Right lobe of liver (tissue), 6 donors: ENCODE results near the gene PPP1R7. TPM values are rescaled to one million over a fixed set of nuclear protein-coding genes. Genes with fewer than 3 reads are reported as not detected.

ENCODE experiments used
- ATAC-seq, 4 donors: fragments of 200-7000 bp; cut with Tn5 transposase; one replicate each; pipeline ENCODE4 v1.9.1; 2020; ENCODE audit warnings: mild to moderate bottlenecking in 4 of 4, moderate library complexity in 4 of 4
- DNase-seq, 3 donors: peaks; one replicate each; pipeline ENCODE4 v3.0.0-alpha.2; 2020
- H3K27ac ChIP-seq, 3 donors: fragments of 200-600 bp; one replicate each; pipeline ENCODE4 v1.8.0; 2022
- H3K27me3 ChIP-seq, 2 donors: fragments of 200-600 bp; one replicate each; pipeline ENCODE4 v1.8.0; 2022
- H3K36me3 ChIP-seq, 4 donors: fragments of 200-600 bp; sonication (generic) in 1 of 4; one replicate each; pipeline versions ENCODE4 v1.5.1 to v1.8.0; 2017 to 2022; ENCODE audit warnings: control low read depth in 1 of 4
- H3K4me1 ChIP-seq, 4 donors: fragments of 200-600 bp; sonication (generic) in 1 of 4; one replicate each; pipeline versions ENCODE4 v1.5.1 to v1.8.0; 2017 to 2022; ENCODE audit warnings: control low read depth in 1 of 4
- H3K4me3 ChIP-seq, 3 donors: fragments of 200-600 bp; one replicate each; pipeline ENCODE4 v1.8.0; 2022
- H3K9me3 ChIP-seq, 4 donors: fragments of 200-600 bp; sonication (generic) in 1 of 4; one replicate each; pipeline versions ENCODE4 v1.5.1 to v1.8.0; 2017 to 2022; ENCODE audit warnings: control low read depth in 1 of 4
- POLR2A ChIP-seq: fragments of 450-650 bp; IDR thresholded peaks from one replicate; pipeline ENCODE4 v1.6.1; 2017; ENCODE audit warnings: antibody characterized with exemption, mild to moderate bottlenecking
- WGBS: methylation state at CpG from one replicate; pipeline ENCODE4 v1.1.6; 2018; ENCODE audit warnings: low coverage, low lambda C conversion rate; ENCODE audit not compliant: insufficient coverage; ENCODE audit errors: missing lambda C conversion rate; 5-methylcytosine and 5-hydroxymethylcytosine counted together
- intact Hi-C, 2 donors: fragments of 100-400 bp; cut with DNase I; formaldehyde crosslinking; loops; one replicate each; pipeline versions ENCODE4 v1.11.2 to v1.14.1; 2022
- total RNA-seq, 6 experiments: library from RNA; depleted of rRNA in 2 of 6; stranded (reverse); fragments of >200 nt in 2 of 6; fragmentation: NEBNext Ultra II Directional in 3 of 6; extraction: Animal tissue kit (Norgen Biotek cat#: 25700) in 3 of 6; gene quantifications; one replicate each; pipeline versions ENCODE4 v1.1.0 to v1.2.4, GENCODE V29; 2016 to 2023
- TF ChIP-seq, protein P1 (sequence below), 4 donors: fragments of 200-600 bp in 3 of 4; fragments of 450-650 bp in 1 of 4; IDR thresholded peaks; one replicate each; pipeline versions ENCODE4 v1.5.1 to v1.8.0; 2016 to 2022; ENCODE audit warnings: antibody characterized with exemption in 4 of 4, mild to moderate bottlenecking in 2 of 4
- donor health status: DM: no; HTN: yes; CAD: no.
- donor health status: DM: no; HTN: no; CAD: no.
- donor health status: DM: no; HTN: no; CAD: no.
- donor health status: DM: no; HTN: yes; CAD: no.
- donor health status: DM: no; HTN: yes; CAD: no.

PPP1R7 gene
- total RNA-seq, 6 experiments from 2014 or later, result 27.8 to 35.7 (median 29.5) TPM

DNA sequence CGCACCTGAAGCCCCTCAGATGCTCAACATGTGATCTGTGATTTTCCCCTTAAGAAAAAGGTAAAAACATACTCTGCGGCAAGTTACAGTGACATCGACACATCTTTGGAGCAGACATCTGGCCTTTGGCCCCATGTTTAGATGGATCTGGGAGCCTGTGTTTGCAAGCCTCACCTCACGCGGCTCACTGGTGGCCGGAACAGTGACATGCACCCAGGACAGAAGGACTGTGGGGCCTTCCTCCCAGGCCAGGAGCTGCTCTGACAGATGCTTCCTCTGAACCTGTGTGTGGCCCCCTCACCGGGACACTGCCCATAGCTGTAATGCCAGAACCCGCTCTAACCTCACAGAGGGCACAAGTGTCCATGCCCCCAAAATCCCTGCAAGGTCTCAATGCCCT, 14.1 kb upstream of the PPP1R7 start:
- Histone ChIP-seq H3K27ac (no peak overlapping the region), H3K27me3 (no peaks in the 10 kb centered on the region), H3K4me1 (peaks cover 0 to 4% (median 0%) of the 10 kb centered on the region in 4 donors), H3K4me3 (no peak overlapping the region), H3K9me3 (no peaks in the 10 kb centered on the region), H3K36me3 (no peaks in the 10 kb centered on the region)
- no peak for DNase-seq
- intact Hi-C loops, result no loop called here
- 79% methylated on average over 5 of the region's 8 CpGs for WGBS
- TF ChIP-seq, protein P1, sequence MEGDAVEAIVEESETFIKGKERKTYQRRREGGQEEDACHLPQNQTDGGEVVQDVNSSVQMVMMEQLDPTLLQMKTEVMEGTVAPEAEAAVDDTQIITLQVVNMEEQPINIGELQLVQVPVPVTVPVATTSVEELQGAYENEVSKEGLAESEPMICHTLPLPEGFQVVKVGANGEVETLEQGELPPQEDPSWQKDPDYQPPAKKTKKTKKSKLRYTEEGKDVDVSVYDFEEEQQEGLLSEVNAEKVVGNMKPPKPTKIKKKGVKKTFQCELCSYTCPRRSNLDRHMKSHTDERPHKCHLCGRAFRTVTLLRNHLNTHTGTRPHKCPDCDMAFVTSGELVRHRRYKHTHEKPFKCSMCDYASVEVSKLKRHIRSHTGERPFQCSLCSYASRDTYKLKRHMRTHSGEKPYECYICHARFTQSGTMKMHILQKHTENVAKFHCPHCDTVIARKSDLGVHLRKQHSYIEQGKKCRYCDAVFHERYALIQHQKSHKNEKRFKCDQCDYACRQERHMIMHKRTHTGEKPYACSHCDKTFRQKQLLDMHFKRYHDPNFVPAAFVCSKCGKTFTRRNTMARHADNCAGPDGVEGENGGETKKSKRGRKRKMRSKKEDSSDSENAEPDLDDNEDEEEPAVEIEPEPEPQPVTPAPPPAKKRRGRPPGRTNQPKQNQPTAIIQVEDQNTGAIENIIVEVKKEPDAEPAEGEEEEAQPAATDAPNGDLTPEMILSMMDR (IDR thresholded peaks at IDR 0.05), result no peak
- TF ChIP-seq POLR2A, result no peak
- ATAC-seq, result no peak

DNA sequence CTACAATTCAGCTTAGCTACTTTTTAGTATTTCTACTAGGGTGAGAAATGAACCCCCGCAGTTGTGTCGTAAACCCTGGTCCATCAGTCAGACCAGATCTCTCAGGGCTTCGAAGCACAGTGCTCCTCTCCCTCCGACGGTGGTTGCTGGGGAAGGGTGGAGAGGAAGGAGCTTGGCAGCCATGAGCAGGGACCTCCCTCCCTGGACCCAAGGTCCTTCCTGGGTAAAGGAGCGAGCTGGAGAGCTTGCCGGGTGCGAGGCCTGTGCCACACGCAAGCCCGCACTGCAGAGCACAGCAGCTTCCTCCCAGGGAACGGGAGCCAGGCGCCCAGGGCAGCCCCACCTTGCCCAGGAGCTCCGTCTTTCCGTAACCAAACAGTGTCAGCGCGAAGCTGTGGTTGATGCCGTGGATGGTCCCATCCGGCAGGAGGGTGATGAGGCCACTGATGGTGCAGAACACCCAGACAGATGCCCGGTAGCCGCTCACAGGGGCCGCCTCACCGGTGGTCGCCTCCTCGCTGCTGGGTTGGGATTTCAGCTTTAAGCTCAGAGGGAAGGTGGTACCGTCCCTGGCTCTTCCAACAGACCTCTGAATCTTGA, 13.5 kb upstream of the PPP1R7 start:
- ATAC-seq (no peak), DNase-seq (no peak)
- TF ChIP-seq POLR2A, result no peak
- TF ChIP-seq, protein P1 (IDR thresholded peaks at IDR 0.05), result no peak
- intact Hi-C loops, result no loop called here
- Histone ChIP-seq H3K36me3 (no peaks in the 10 kb centered on the region), H3K4me3 (no peak overlapping the region), H3K4me1 (peaks cover 0 to 4% (median 0%) of the 10 kb centered on the region in 4 donors), H3K27ac (no peak overlapping the region), H3K27me3 (no peaks in the 10 kb centered on the region), H3K9me3 (no peaks in the 10 kb centered on the region)
- 100% methylated on average over 3 of the region's 25 CpGs for WGBS

GRCh38 chr2:241137276-241138190, 12.7 kb upstream of the PPP1R7 start:
- WGBS, result 88% methylated on average over 10 of the region's 24 CpGs
- DNase-seq, result no peak
- Histone ChIP-seq H3K4me1 (peaks cover 0 to 4% (median 0%) of the 10 kb centered on the region in 4 donors), H3K4me3 (no peak overlapping the region), H3K27me3 (no peaks in the 10 kb centered on the region), H3K27ac (no peak overlapping the region), H3K36me3 (no peaks in the 10 kb centered on the region), H3K9me3 (no peaks in the 10 kb centered on the region)
- intact Hi-C loops, result no loop called here
- TF ChIP-seq, protein P1 (IDR thresholded peaks at IDR 0.05), result no peak
- no peak for TF ChIP-seq POLR2A
- ATAC-seq, result no peak

GRCh38 chr2:241138471-241138870, 11.8 kb upstream of the PPP1R7 start:
- Histone ChIP-seq H3K27ac (no peak overlapping the region), H3K4me3 (no peak overlapping the region), H3K27me3 (no peaks in the 10 kb centered on the region), H3K4me1 (peaks cover 0 to 4% (median 0%) of the 10 kb centered on the region in 4 donors), H3K36me3 (no peaks in the 10 kb centered on the region), H3K9me3 (no peaks in the 10 kb centered on the region)
- DNase-seq (no peak), ATAC-seq (no peak)
- 86% methylated on average over 8 of the region's 16 CpGs for WGBS
- no peak for TF ChIP-seq POLR2A
- TF ChIP-seq, protein P1 (IDR thresholded peaks at IDR 0.05), result no peak
- intact Hi-C loops, result no loop called here
